IPS-18a (cell line): ENCODE measurements around the gene PPP1R1C.
"Not testable (repeated sequence)": the region's sequence is repeated elsewhere in the genome, so short reads cannot be mapped to it uniquely, and the experiment has no call there.

Source experiments
- H3K27ac ChIP-seq: one replicate; pipeline ENCODE4 v1.5.1; 2013; ENCODE audit warnings: low read length
- H3K27me3 ChIP-seq: one replicate; pipeline ENCODE4 v1.6.1; 2013; ENCODE audit warnings: mild to moderate bottlenecking, low read length; ENCODE audit not compliant: control insufficient read depth, insufficient read depth
- H3K36me3 ChIP-seq: one replicate; pipeline ENCODE4 v1.6.1; 2013; ENCODE audit warnings: low read depth, low read length; ENCODE audit not compliant: control insufficient read depth
- H3K4me1 ChIP-seq: one replicate; pipeline ENCODE4 v1.6.1; 2013; ENCODE audit warnings: low read depth, low read length; ENCODE audit not compliant: control insufficient read depth
- H3K4me3 ChIP-seq: one replicate; pipeline ENCODE4 v1.5.1; 2013; ENCODE audit warnings: low read length
- H3K9ac ChIP-seq: one replicate; pipeline ENCODE4 v1.6.1; 2013; ENCODE audit warnings: mild to moderate bottlenecking, low read length, moderate library complexity
- H3K9me3 ChIP-seq: one replicate; pipeline ENCODE4 v1.6.1; 2013; ENCODE audit warnings: low read depth, low read length; ENCODE audit not compliant: control insufficient read depth

Gene PPP1R1C

GRCh38 chr2:182023235-182023634 is 37.6 kb downstream of the PPP1R1C start:
- H3K9ac ChIP-seq: no peak overlapping the region
- peaks cover 4% of the 10 kb centered on the region for H3K9me3 ChIP-seq
- H3K27ac ChIP-seq: no peak overlapping the region
- no peak overlapping the region for H3K4me3 ChIP-seq
- no peaks in the 10 kb centered on the region for H3K4me1 ChIP-seq
- H3K27me3 ChIP-seq: no peaks in the 10 kb centered on the region
- no peaks in the 10 kb centered on the region for H3K36me3 ChIP-seq

GRCh38 chr2:182030875-182031274 is 45.2 kb downstream of the PPP1R1C start:
- H3K4me1 ChIP-seq, H3K36me3 ChIP-seq, H3K27ac ChIP-seq, H3K9me3 ChIP-seq: not testable (repeated sequence)
- H3K4me3 ChIP-seq: peak overlapping the region; percentile 79
- H3K27me3 ChIP-seq: peaks cover 23% of the 10 kb centered on the region
- peak overlapping the region; percentile 52 for H3K9ac ChIP-seq

GRCh38 chr2:182031956-182032355 is 46.3 kb downstream of the PPP1R1C start:
- no peaks in the 10 kb centered on the region for H3K4me1 ChIP-seq
- H3K36me3 ChIP-seq: no peaks in the 10 kb centered on the region
- no peak overlapping the region for H3K4me3 ChIP-seq
- H3K9ac ChIP-seq: no peak overlapping the region
- H3K9me3 ChIP-seq: no peaks in the 10 kb centered on the region
- peaks cover 23% of the 10 kb centered on the region for H3K27me3 ChIP-seq
- H3K27ac ChIP-seq: no peak overlapping the region

GRCh38 chr2:182033449-182033848 is 47.8 kb downstream of the PPP1R1C start:
- H3K9me3 ChIP-seq: no peaks in the 10 kb centered on the region
- peaks cover 23% of the 10 kb centered on the region for H3K27me3 ChIP-seq
- no peak overlapping the region for H3K4me3 ChIP-seq
- H3K9ac ChIP-seq: no peak overlapping the region
- no peak overlapping the region for H3K27ac ChIP-seq
- no peaks in the 10 kb centered on the region for H3K36me3 ChIP-seq
- H3K4me1 ChIP-seq: no peaks in the 10 kb centered on the region

GRCh38 chr2:182038576-182038975 is 52.9 kb downstream of the PPP1R1C start:
- no peaks in the 10 kb centered on the region for H3K36me3 ChIP-seq
- H3K27ac ChIP-seq: no peak overlapping the region
- H3K9me3 ChIP-seq: no peaks in the 10 kb centered on the region
- H3K9ac ChIP-seq: no peak overlapping the region
- no peaks in the 10 kb centered on the region for H3K4me1 ChIP-seq
- no peaks in the 10 kb centered on the region for H3K27me3 ChIP-seq
- no peak overlapping the region for H3K4me3 ChIP-seq

DNA sequence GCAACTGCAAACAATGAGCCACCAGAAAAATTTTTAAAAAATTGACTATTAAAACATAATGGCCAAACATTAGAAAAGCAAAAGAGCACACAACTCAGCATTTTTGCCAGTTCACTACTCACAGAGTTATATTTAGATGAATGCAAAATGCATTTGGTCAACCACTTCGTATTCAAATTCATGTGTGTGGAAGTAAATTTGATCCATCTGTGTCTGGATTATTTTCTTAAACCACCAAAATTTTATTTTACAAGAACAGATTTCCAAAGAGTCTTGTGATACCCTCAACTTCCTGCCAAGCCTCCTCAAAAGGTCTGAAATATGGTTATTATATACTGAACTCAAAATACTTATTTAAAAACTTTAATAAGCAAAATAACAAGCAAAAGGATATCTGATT is 57.4 kb downstream of the PPP1R1C start:
- Histone ChIP-seq H3K9me3 (no peaks in the 10 kb centered on the region), H3K9ac (no peak overlapping the region)

GRCh38 chr2:182043861-182044260 is 58.2 kb downstream of the PPP1R1C start:
- H3K27me3 ChIP-seq: no peaks in the 10 kb centered on the region
- no peak overlapping the region for H3K27ac ChIP-seq
- no peaks in the 10 kb centered on the region for H3K4me1 ChIP-seq
- H3K36me3 ChIP-seq: no peaks in the 10 kb centered on the region
- no peak overlapping the region for H3K9ac ChIP-seq
- no peak overlapping the region for H3K4me3 ChIP-seq
- H3K9me3 ChIP-seq: no peaks in the 10 kb centered on the region

More for the DNA sequence above, 57.4 kb downstream of the PPP1R1C start:
- H3K36me3 ChIP-seq: no peaks in the 10 kb centered on the region
- no peak overlapping the region for H3K27ac ChIP-seq
- H3K4me3 ChIP-seq: no peak overlapping the region
- no peaks in the 10 kb centered on the region for H3K27me3 ChIP-seq
- no peaks in the 10 kb centered on the region for H3K4me1 ChIP-seq

GRCh38 chr2:182047544-182047943 is 61.9 kb downstream of the PPP1R1C start:
- no peak overlapping the region for H3K9ac ChIP-seq
- H3K27me3 ChIP-seq: no peaks in the 10 kb centered on the region
- H3K4me1 ChIP-seq: no peaks in the 10 kb centered on the region
- no peaks in the 10 kb centered on the region for H3K9me3 ChIP-seq
- no peaks in the 10 kb centered on the region for H3K36me3 ChIP-seq
- H3K4me3 ChIP-seq: no peak overlapping the region
- H3K27ac ChIP-seq: no peak overlapping the region

- no peaks in the 10 kb centered on the region for H3K36me3 ChIP-seq
- no peaks in the 10 kb centered on the region for H3K27me3 ChIP-seq
- H3K27ac ChIP-seq: no peak overlapping the region
- no peak overlapping the region for H3K9ac ChIP-seq
- H3K4me3 ChIP-seq: no peak overlapping the region
- no peaks in the 10 kb centered on the region for H3K9me3 ChIP-seq
- no peaks in the 10 kb centered on the region for H3K4me1 ChIP-seq
Measured at GRCh38 chr2:182048088-182048487, 62.4 kb downstream of the PPP1R1C start.

DNA sequence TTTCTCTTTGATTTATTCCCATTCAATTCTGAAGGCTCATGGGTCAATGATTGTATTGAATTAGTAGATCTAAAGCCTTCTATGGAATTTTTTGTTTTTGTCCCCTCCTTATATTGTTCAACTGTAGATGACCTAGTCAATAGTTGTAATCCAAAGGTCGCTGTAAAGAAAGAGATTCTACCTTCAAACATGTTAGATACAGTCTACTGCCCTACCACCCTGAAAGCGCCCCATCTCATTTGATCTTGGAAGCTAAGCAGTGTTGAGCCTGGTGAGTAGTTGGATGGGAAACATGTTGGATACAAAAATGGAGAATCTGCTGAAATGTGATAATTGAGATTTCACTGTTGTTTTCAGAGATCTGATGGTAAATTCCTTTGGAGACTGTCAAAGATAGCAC is 63.0 kb downstream of the PPP1R1C start:
- H3K27ac ChIP-seq: no peak overlapping the region
- no peaks in the 10 kb centered on the region for H3K4me1 ChIP-seq
- no peak overlapping the region for H3K9ac ChIP-seq
- no peak overlapping the region for H3K4me3 ChIP-seq
- H3K36me3 ChIP-seq: no peaks in the 10 kb centered on the region
- no peaks in the 10 kb centered on the region for H3K9me3 ChIP-seq
- H3K27me3 ChIP-seq: no peaks in the 10 kb centered on the region

DNA sequence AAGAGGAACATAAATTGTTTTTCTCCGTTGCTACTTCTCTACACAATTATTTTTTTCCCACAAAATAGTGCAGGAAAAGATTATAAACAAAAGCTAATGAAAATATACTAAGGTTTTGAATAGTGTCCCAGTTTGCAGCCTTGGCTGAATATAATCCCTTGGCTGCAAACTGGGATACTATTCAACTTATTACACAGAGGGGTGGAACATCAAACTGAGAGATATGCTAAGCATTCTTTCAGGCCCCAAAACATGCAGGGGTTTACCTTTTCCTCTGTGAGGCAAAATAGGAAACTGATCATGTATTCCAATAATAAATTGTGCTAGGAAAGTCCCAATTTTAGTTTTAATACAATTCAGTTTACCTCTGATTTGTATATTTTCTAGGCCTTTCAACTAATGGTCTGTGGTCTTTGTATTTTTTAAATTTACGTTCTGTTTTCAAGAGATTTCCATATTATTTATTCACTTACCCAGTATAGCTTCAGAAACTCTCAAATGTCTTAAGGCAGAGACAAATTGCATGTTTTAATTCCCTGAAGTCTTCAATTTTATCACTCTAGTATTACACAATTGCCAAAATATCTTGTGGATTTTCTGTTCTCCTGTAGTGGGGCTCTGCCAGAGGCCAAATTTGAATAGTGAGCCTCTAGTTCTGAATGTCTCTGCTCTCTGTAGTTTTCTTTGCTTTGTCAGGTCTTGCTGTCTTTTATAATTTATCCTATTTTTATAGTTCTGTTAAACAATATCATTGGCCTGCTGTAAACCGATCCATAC is 63.9 kb downstream of the PPP1R1C start:
- no peaks in the 10 kb centered on the region for H3K4me1 ChIP-seq
- no peak overlapping the region for H3K9ac ChIP-seq
- H3K27ac ChIP-seq: no peak overlapping the region
- no peaks in the 10 kb centered on the region for H3K36me3 ChIP-seq
- no peaks in the 10 kb centered on the region for H3K9me3 ChIP-seq
- H3K27me3 ChIP-seq: no peaks in the 10 kb centered on the region
- H3K4me3 ChIP-seq: no peak overlapping the region
